Right lung (tissue), 5 donors: ENCODE results near the gene STAT5B. TPM values are rescaled to one million over a fixed set of nuclear protein-coding genes. Genes with fewer than 3 reads are reported as not detected.

ENCODE experiments used
- polyA plus RNA-seq, 5 donors: library from polyadenylated mRNA; unstranded; fragments of 120-200 nt; gene quantifications; one replicate each; pipeline versions ENCODE4 v1.2.1 to v1.2.3, GENCODE V29; 2013; ENCODE audit warnings: inconsistent platforms in 1 of 5, low replicate concordance in 1 of 5; ENCODE audit not compliant: insufficient read length in 5 of 5, insufficient read depth in 1 of 5

STAT5B gene
- polyA plus RNA-seq, 5 donors, result 49.8 to 60.2 (median 50.4) TPM

Other genes starting within 250 kb of the STAT5B start
- gene C17orf113, start 225.8 kb downstream of the STAT5B start, polyA plus RNA-seq, result 1 to 10 TPM; 3.6 to 5.0 (median 4.6) TPM
- 1 to 10 TPM; 2.6 to 3.9 (median 3.0) TPM for gene ZNF385C, start 177.9 kb downstream of the STAT5B start, polyA plus RNA-seq
- 10 to 100 TPM; 13.9 to 20.1 (median 18.8) TPM for gene DHX58, start 163.7 kb downstream of the STAT5B start, polyA plus RNA-seq
- 10 to 100 TPM; 51.3 to 73.7 (median 67.3) TPM for gene KAT2A, start 155.0 kb downstream of the STAT5B start, polyA plus RNA-seq
- gene HSPB9, start 153.6 kb downstream of the STAT5B start, polyA plus RNA-seq, result under 1 TPM; 0.29 to 0.60 (median 0.43) TPM
- gene RAB5C, start 121.4 kb downstream of the STAT5B start, polyA plus RNA-seq, result 100 to 1,000 TPM in 3 of 5 donors, 10 to 100 TPM in 2; 93.3 to 131 (median 102) TPM
- gene KCNH4, start 95.2 kb downstream of the STAT5B start, polyA plus RNA-seq, result under 1 TPM in 2 of 5 donors, not detected in 3; 0.04 to 0.07 TPM
- gene HCRT, start 90.9 kb downstream of the STAT5B start, polyA plus RNA-seq, result not detected
- 10 to 100 TPM; 11.6 to 21.7 (median 19.9) TPM for gene GHDC, start 81.9 kb downstream of the STAT5B start, polyA plus RNA-seq
- 10 to 100 TPM in 3 of 5 donors, 1 to 10 TPM in 2; 6.9 to 13.7 (median 10.4) TPM for gene STAT5A, start 12.1 kb upstream of the STAT5B start, polyA plus RNA-seq
- 10 to 100 TPM; 66.7 to 81.4 (median 74.4) TPM for gene STAT3, start 112.1 kb upstream of the STAT5B start, polyA plus RNA-seq
- 100 to 1,000 TPM; 156 to 234 (median 168) TPM for gene CAVIN1, start 146.9 kb upstream of the STAT5B start, polyA plus RNA-seq
- gene ATP6V0A1, start 182.5 kb upstream of the STAT5B start, polyA plus RNA-seq, result 10 to 100 TPM; 45.7 to 59.4 (median 47.6) TPM